ENCODE measurements around the gene NUDCD3.
A peak's percentile ranks its signal among the peaks of the same experiment; 100 is the strongest.

Gene NUDCD3

GRCh38 chr7:44496385-44496784 lies 5.9 kb upstream of the NUDCD3 start:
- TF ChIP-seq CTCF (conservative IDR thresholded peaks at IDR 0.05; ENCODE audit: low read depth) = no peak
- no peak overlapping the region for H3K27ac ChIP-seq
- DNase-seq (ENCODE audit: low spot score) = no peak
- CTCF ChIA-PET = interaction anchor here (0.7 kb wide), 1 partner anchor 257 kb away, joined by 6 read pairs; no protein-coding TSS in a partner anchor
- POLR2A ChIA-PET (ENCODE audit: low non-redundant PET) = no interaction called here

GRCh38 chr7:44494960-44495359 lies 4.5 kb upstream of the NUDCD3 start:
- ChIA-PET CTCF (no interaction called here), POLR2A (ENCODE audit: low non-redundant PET) (no interaction called here)
- DNase-seq (ENCODE audit: low spot score) = no peak
- no peak overlapping the region for H3K27ac ChIP-seq
- TF ChIP-seq CTCF (conservative IDR thresholded peaks at IDR 0.05; ENCODE audit: low read depth) = no peak

- DNase-seq (ENCODE audit: low spot score) = no peak
- H3K27ac ChIP-seq = no peak overlapping the region; the same call in 1 of the 2 replicates
- POLR2A ChIA-PET (ENCODE audit: low non-redundant PET) = interaction anchor here (0.9 kb wide), 1 partner anchor 31 kb away, joined by 3 read pairs; no protein-coding TSS in a partner anchor
- CTCF ChIA-PET = interaction anchor here (0.6 to 3.4 kb wide), 2 partner anchors 36 to 74 kb away, joined by 3 to 15 read pairs; no protein-coding TSS in a partner anchor
- no peak for TF ChIP-seq CTCF (conservative IDR thresholded peaks at IDR 0.05; ENCODE audit: low read depth)
Observed at GRCh38 chr7:44491229-44491628, 771 bp upstream of the NUDCD3 start.

GRCh38 chr7:44489955-44490350 lies 505 bp downstream of the NUDCD3 start:
- TF ChIP-seq CTCF (conservative IDR thresholded peaks at IDR 0.05; ENCODE audit: low read depth) = no peak
- peak; percentile 39 for DNase-seq (ENCODE audit: low spot score)
- H3K27ac ChIP-seq = peak overlapping the region; percentile 93
- CTCF ChIA-PET = interaction anchor here (0.8 to 3.4 kb wide), 4 partner anchors 12 to 82 kb away, joined by 3 to 15 read pairs (median 4); no protein-coding TSS in a partner anchor
- POLR2A ChIA-PET (ENCODE audit: low non-redundant PET) = interaction anchor here (0.6 kb wide), 3 partner anchors 47 to 314 kb away, joined by 3 to 11 read pairs (median 3); no protein-coding TSS in a partner anchor

- POLR2A ChIA-PET (ENCODE audit: low non-redundant PET) = interaction anchor here (0.6 to 0.8 kb wide), 2 partner anchors 21 to 354 kb away, joined by 5 to 7 read pairs; no protein-coding TSS in a partner anchor
Observed at GRCh38 chr7:44488955-44489354, 1.5 kb downstream of the NUDCD3 start.

GRCh38 chr7:44486693-44487092 lies 3.8 kb downstream of the NUDCD3 start:
- ChIA-PET POLR2A (ENCODE audit: low non-redundant PET) (no interaction called here), CTCF (no interaction called here)
- DNase-seq (ENCODE audit: low spot score) = no peak
- no peak for TF ChIP-seq CTCF (conservative IDR thresholded peaks at IDR 0.05; ENCODE audit: low read depth)
- H3K27ac ChIP-seq = no peak overlapping the region

More at GRCh38 chr7:44488955-44489354, 1.5 kb downstream of the NUDCD3 start:
- DNase-seq (ENCODE audit: low spot score) = no peak
- TF ChIP-seq CTCF (conservative IDR thresholded peaks at IDR 0.05; ENCODE audit: low read depth) = no peak
- no peak overlapping the region for H3K27ac ChIP-seq
- CTCF ChIA-PET = interaction anchor here (1.7 to 3.4 kb wide), 2 partner anchors 76 to 83 kb away, joined by 6 to 15 read pairs; no protein-coding TSS in a partner anchor

Data from RWPE1 (cell line).